ENCODE measurements around the gene PLIN1. TPM values are rescaled to one million over a fixed set of nuclear protein-coding genes. Genes with fewer than 3 reads are reported as not detected.

PLIN1 gene
- total RNA-seq, 1 experiment from 2014 or later: 0.09 TPM

- Histone ChIP-seq H2BK15ac (ENCODE audit: low read depth, low read length) (no peak overlapping the region), H3K79me1 (ENCODE audit: insufficient read depth, low read depth, low read length, poor library complexity, severe bottlenecking) (no peaks in the 10 kb centered on the region), H2BK120ac (ENCODE audit: low read depth, low read length, poor library complexity, severe bottlenecking) (no peak overlapping the region), H3K18ac (ENCODE audit: insufficient read length, low read depth, low read length) (no peak overlapping the region), H4K5ac (ENCODE audit: insufficient read length, low read depth, low read length) (no peak overlapping the region), H4K8ac (replicated peaks; ENCODE audit: insufficient read length, low read depth, low read length) (no peak overlapping the region), H3K23ac (ENCODE audit: insufficient read length, low read depth, low read length) (no peak overlapping the region), H3K79me2 (ENCODE audit: insufficient read depth, low read length) (no peaks in the 10 kb centered on the region), H2BK12ac (ENCODE audit: insufficient read length, low read depth, low read length) (no peak overlapping the region), H3K4me1 (ENCODE audit: insufficient read depth, low read length) (no peaks in the 10 kb centered on the region), H3K4me2 (ENCODE audit: insufficient read depth, insufficient read length, low read length) (peak overlapping the region; percentile 31), H3K4ac (ENCODE audit: low read depth, low read length) (no peak overlapping the region), H3K14ac (ENCODE audit: insufficient read depth, low read length) (no peak overlapping the region), H2BK5ac (ENCODE audit: insufficient read length, low read length) (no peak overlapping the region), H3K23me2 (ENCODE audit: insufficient read length, low read depth, low read length, poor library complexity, severe bottlenecking) (no peaks in the 10 kb centered on the region), H3K9me3 (ENCODE audit: control insufficient read depth, low read depth, low read length) (no peaks in the 10 kb centered on the region), H2BK20ac (ENCODE audit: low read depth, low read length, poor library complexity, severe bottlenecking) (no peak overlapping the region), H2AK5ac (ENCODE audit: insufficient read length, low read length) (no peak overlapping the region), H3K9ac (ENCODE audit: extremely low read depth, insufficient read length, low read length) (no peak overlapping the region), H3K56ac (ENCODE audit: insufficient read length, low read depth, low read length) (no peak overlapping the region), H4K91ac (ENCODE audit: insufficient read length, low read depth, low read length) (no peak overlapping the region), H2AFZ (ENCODE audit: low read length) (no peak overlapping the region), H3T11ph (ENCODE audit: low read length) (no peak overlapping the region), H4K20me1 (ENCODE audit: control insufficient read depth, insufficient read depth, insufficient read length) (no peaks in the 10 kb centered on the region), H3K27me3 (ENCODE audit: insufficient read depth, low read length) (no peaks in the 10 kb centered on the region; the same call in 1 of the 2 replicates), H3K27ac (ENCODE audit: insufficient read length, low read depth, low read length) (no peak overlapping the region)
- DNase-seq: peak; percentile 63
- peak overlapping the region; percentile 44 to 51; a peak in 3 of 5 replicates for H3K4me3 Mint-ChIP-seq
- peaks cover 32% of the 10 kb centered on the region for H3K27me3 Mint-ChIP-seq (ENCODE audit: low read depth)
- WGBS (ENCODE audit: extremely low coverage, insufficient read length, low lambda C conversion rate): no CpG with 5 or more reads among the region's 8 CpGs
- no peak for TF ChIP-seq CTCF (conservative IDR thresholded peaks at IDR 0.05)
- H3K27ac Mint-ChIP-seq: no peak overlapping the region
- H3K4me1 Mint-ChIP-seq: peaks cover 9 to 20% of the 10 kb centered on the region in 2 experiments
- no peaks in the 10 kb centered on the region for H3K9me3 Mint-ChIP-seq
- no peaks in the 10 kb centered on the region; a peak in 1 of 7 replicates for H3K36me3 Mint-ChIP-seq (ENCODE audit: insufficient read depth in 1 of 3, low read depth in 3 of 3)
These were observed 12.8 kb downstream of the PLIN1 start for GRCh38 chr15:89666184-89666857.
